Measurements from ENCODE around the gene KRT86. TPM values are rescaled to one million over a fixed set of nuclear protein-coding genes. Genes with fewer than 3 reads are reported as not detected.

Gene KRT86
- total and polyA plus RNA-seq, 2 experiments from 2014 or later = 0.16 TPM; not detected in 1

DNA sequence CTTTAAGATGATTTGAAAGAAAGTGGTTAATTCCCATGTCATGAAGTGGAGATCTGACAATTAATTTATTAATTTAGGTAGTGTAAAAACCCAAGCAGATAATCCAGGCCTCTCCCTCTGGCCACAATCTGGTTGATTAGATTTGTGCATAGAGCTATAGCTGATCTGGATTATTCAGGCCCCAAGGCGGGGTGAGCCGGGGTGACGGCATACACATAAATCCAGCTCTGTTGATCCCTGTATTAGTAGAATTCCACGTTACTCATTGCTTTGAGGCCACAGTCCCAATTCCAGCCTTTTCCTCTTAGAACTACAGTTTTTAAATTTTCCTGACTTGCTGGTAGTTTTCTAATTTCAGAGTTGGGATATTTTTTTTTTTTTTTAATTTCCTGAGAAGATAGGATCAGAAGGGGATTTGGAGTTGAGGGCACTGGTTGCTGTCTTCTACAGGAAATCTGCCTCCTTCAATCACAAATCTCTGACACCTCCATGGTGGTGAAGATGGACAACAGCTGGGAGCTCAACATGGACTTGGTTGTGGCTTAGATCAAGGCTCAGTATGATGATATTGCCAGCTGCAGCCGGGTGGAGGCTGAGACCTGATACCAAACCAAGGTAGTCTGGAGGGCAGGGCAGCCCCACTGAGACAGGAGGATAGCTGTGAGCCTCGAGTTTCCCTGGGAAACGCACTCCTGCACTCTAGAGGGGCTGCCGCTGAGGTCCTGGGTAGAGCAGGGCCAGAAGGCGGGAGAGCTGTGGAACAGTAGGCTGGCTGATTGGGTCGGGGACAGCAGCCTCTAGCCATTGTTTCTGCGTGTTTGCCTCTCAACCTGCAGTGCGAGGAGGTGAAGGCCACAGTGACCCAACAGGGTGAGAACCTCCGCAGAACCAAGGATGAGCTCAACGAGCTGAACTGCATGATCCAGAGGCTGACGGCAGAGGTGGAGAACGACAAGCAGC lies 73.4 kb downstream of the KRT86 start (continued):
- no peak for TF ChIP-seq ZNF462 (CRISPR knock-in tag; IDR thresholded peaks at IDR 0.05)

GRCh38 chr12:52349196-52349595 lies 74.8 kb downstream of the KRT86 start:
- Histone ChIP-seq H3K27me3 (ENCODE audit: insufficient read depth) (no peaks in the 10 kb centered on the region), H3F3A (replicated peaks; ENCODE audit: low read depth) (no peaks in the 10 kb centered on the region), H3K4me2 (no peak overlapping the region), H3K36me3 (ENCODE audit: insufficient read depth) (no peaks in the 10 kb centered on the region), H3K79me2 (replicated peaks; ENCODE audit: insufficient read depth) (no peaks in the 10 kb centered on the region), H3K4me3 (no peak overlapping the region), H4K20me1 (replicated peaks; ENCODE audit: insufficient read depth) (no peaks in the 10 kb centered on the region; the same call in 1 of the 2 replicates), H3K27ac (ENCODE audit: low read depth) (no peak overlapping the region), H2AFZ (no peak overlapping the region), H3K9me2 (ENCODE audit: insufficient read depth) (no peaks in the 10 kb centered on the region), H3K4me1 (ENCODE audit: insufficient read depth) (no peaks in the 10 kb centered on the region)
- no peak for DNase-seq (ENCODE audit: low spot score)
- H3K27ac Mint-ChIP-seq = no peak overlapping the region
- no peaks in the 10 kb centered on the region for H3K36me3 Mint-ChIP-seq (ENCODE audit: low read depth)
- H3K9me3 Mint-ChIP-seq = no peaks in the 10 kb centered on the region
- no peaks in the 10 kb centered on the region for H3K4me1 Mint-ChIP-seq
- no peak overlapping the region for H3K4me3 Mint-ChIP-seq
- no peak for ATAC-seq
- H3K27me3 Mint-ChIP-seq (ENCODE audit: insufficient read depth, low read depth, poor library complexity) = peaks cover 4% of the 10 kb centered on the region
- no peak for TF ChIP-seq ZNF331 (CRISPR knock-in tag; IDR thresholded peaks at IDR 0.05; ENCODE audit: low read depth)
- no peak for TF ChIP-seq ZNF462 (CRISPR knock-in tag; IDR thresholded peaks at IDR 0.05)
- TF ChIP-seq POLR2AphosphoS5 (IDR thresholded peaks at IDR 0.05; ENCODE audit: low read depth) = no peak
- no peak for TF ChIP-seq EZH2phosphoT487 (IDR thresholded peaks at IDR 0.05; ENCODE audit: unreplicated experiment)
- TF ChIP-seq ZNF114 (CRISPR knock-in tag; IDR thresholded peaks at IDR 0.05) = no peak
- TF ChIP-seq CREB1 (CRISPR knock-in tag; IDR thresholded peaks at IDR 0.05; ENCODE audit: low read depth) = no peak
- TF ChIP-seq JUNB (IDR thresholded peaks at IDR 0.05; ENCODE audit: unreplicated experiment) = no peak
